Upper lobe of left lung (tissue), 4 donors: ENCODE measurements around the gene CDH6.

Experiments used
- CTCF ChIP-seq, 6 experiments: fragments of 450-650 bp in 4 of 6; fragments of 200-600 bp in 2 of 6; sonication (generic) in 2 of 6; IDR thresholded peaks; one replicate each; pipeline ENCODE4 v1.5.1; 2016 to 2019; ENCODE audit warnings: antibody characterized with exemption in 6 of 6
- POLR2A ChIP-seq, 4 donors: fragments of 450-650 bp; IDR thresholded peaks; one replicate each; pipeline ENCODE4 v1.5.1; 2016 to 2017; ENCODE audit warnings: antibody characterized with exemption in 4 of 4, mild to moderate bottlenecking in 2 of 4
- POLR2AphosphoS5 ChIP-seq, 2 donors: sonication (generic); formaldehyde crosslinking; IDR thresholded peaks; one replicate each; pipeline ENCODE4 v1.5.1; 2017; ENCODE audit warnings: antibody characterized with exemption in 2 of 2

- TF ChIP-seq POLR2A (IDR thresholded peaks at IDR 0.05), result no peak
- TF ChIP-seq CTCF (IDR thresholded peaks at IDR 0.05), result no peak
- no peak for TF ChIP-seq POLR2AphosphoS5 (IDR thresholded peaks at IDR 0.05)
Observed at GRCh38 chr5:31225118-31225517, 31.6 kb downstream of the CDH6 start.
